ENCODE data around the gene NRBF2.

- TF ChIP-seq SMC3 (IDR thresholded peaks at IDR 0.05; ENCODE audit: low read depth, low read length) (no peak), CTCF (conservative IDR thresholded peaks at IDR 0.05; ENCODE audit: low read depth, low read length) (no peak), POLR2A (IDR thresholded peaks at IDR 0.05; ENCODE audit: low read depth, low read length) (no peak), BHLHE40 (IDR thresholded peaks at IDR 0.05; ENCODE audit: low read depth, low read length) (no peak), MAZ (IDR thresholded peaks at IDR 0.05; ENCODE audit: borderline replicate concordance, low read depth, low read length) (no peak), MAFK (IDR thresholded peaks at IDR 0.05; ENCODE audit: low read depth, low read length) (no peak), RAD21 (IDR thresholded peaks at IDR 0.05; ENCODE audit: low read length) (no peak), USF2 (IDR thresholded peaks at IDR 0.05; ENCODE audit: low read depth, low read length) (no peak), MXI1 (IDR thresholded peaks at IDR 0.05; ENCODE audit: borderline replicate concordance, low read depth, low read length) (no peak), RCOR1 (IDR thresholded peaks at IDR 0.05; ENCODE audit: insufficient replicate concordance, low read length) (no peak)
Observed at GRCh38 chr10:63114031-63114814, 18.9 kb upstream of the NRBF2 start.

Measured in IMR-90 (cell line).